Fibroblast of lung (primary cell): Measurements from ENCODE around the gene CASKIN2.

Experiments
- CTCF ChIP-seq, 2 donors: IDR thresholded peaks in 1 of 2; conservative IDR thresholded peaks in 1 of 2; 1 replicate in 1 of 2; 2 replicates in 1 of 2; pipeline ENCODE4 v1.5.1; 2011 to 2012; ENCODE audit warnings: low read length in 2 of 2, control low read depth in 1 of 2, inconsistent platforms in 1 of 2, low read depth in 1 of 2, mild to moderate bottlenecking in 1 of 2
- EZH2 ChIP-seq: IDR thresholded peaks from 2 replicates; pipeline ENCODE4 v1.5.1; 2012; ENCODE audit warnings: low read length, control low read depth, mild to moderate bottlenecking; ENCODE audit errors: missing control alignments

- TF ChIP-seq CTCF (conservative IDR thresholded peaks at IDR 0.05 in 1 of 2, IDR thresholded peaks at IDR 0.05 in 1 of 2; ENCODE audit: low read depth in 1 of 2, low read length in 2 of 2) = no peak
- no peak for TF ChIP-seq EZH2
Measured at GRCh38 chr17:75490173-75490743, 25.1 kb downstream of the CASKIN2 start.
